Type B pancreatic cell (in vitro differentiated cells): Measurements from ENCODE around the gene MRTO4. TPM values are rescaled to one million over a fixed set of nuclear protein-coding genes. Genes with fewer than 3 reads are reported as not detected.
"Not testable (repeated sequence)": the region's sequence is repeated elsewhere in the genome, so short reads cannot be mapped to it uniquely, and the experiment has no call there.

Experiments used
- DNase-seq: peaks from one replicate; pipeline ENCODE4 v3.0.0; 2021; ENCODE audit warnings: mixed read lengths; ENCODE audit not compliant: unreplicated experiment; ENCODE audit errors: extremely low spot score
- H3K27ac Mint-ChIP-seq: 2 replicates; pipeline ENCODE4 v1.8.0; 2021; ENCODE audit warnings: mild to moderate bottlenecking, mixed read lengths
- H3K27me3 Mint-ChIP-seq: 2 replicates; pipeline ENCODE4 v1.8.0; 2021; ENCODE audit warnings: mixed read lengths
- H3K36me3 Mint-ChIP-seq: 2 replicates; pipeline ENCODE4 v1.8.0; 2021; ENCODE audit warnings: mixed read lengths
- H3K4me1 Mint-ChIP-seq: one replicate; pipeline ENCODE4 v1.8.0; 2021; ENCODE audit warnings: mixed read lengths; ENCODE audit not compliant: unreplicated experiment
- H3K4me3 Mint-ChIP-seq: 2 replicates; pipeline ENCODE4 v1.8.0; 2021; ENCODE audit warnings: mild to moderate bottlenecking, mixed read lengths
- H3K9me3 Mint-ChIP-seq: 2 replicates; pipeline ENCODE4 v1.8.0; 2021; ENCODE audit warnings: mixed read lengths
- CTCF ChIP-seq: fragments of 200-600 bp; sonication (generic); conservative IDR thresholded peaks from 2 replicates; pipeline ENCODE4 v1.5.0; 2021; ENCODE audit warnings: antibody characterized with exemption, mild to moderate bottlenecking
- total RNA-seq: library from RNA; stranded (reverse); gene quantifications from 2 replicates; pipeline ENCODE4 v1.2.1, GENCODE V29; 2021; ENCODE audit warnings: low replicate concordance

MRTO4 gene
- total RNA-seq, 1 donor from 2014 or later: 43.3 TPM

- H3K36me3 Mint-ChIP-seq: peaks cover 31% of the 10 kb centered on the region
- DNase-seq: no peak
- H3K4me3 Mint-ChIP-seq: no peak overlapping the region
- H3K27me3 Mint-ChIP-seq: no peaks in the 10 kb centered on the region
- H3K9me3 Mint-ChIP-seq: no peaks in the 10 kb centered on the region
- H3K27ac Mint-ChIP-seq: no peak overlapping the region
- no peak for TF ChIP-seq CTCF
- H3K4me1 Mint-ChIP-seq: no peaks in the 10 kb centered on the region
These were observed 30.6 kb upstream of the MRTO4 start for GRCh38 chr1:19220991-19221390.

GRCh38 chr1:19222573-19222972, 29.0 kb upstream of the MRTO4 start:
- Mint-ChIP-seq H3K27me3 (no peaks in the 10 kb centered on the region), H3K9me3 (no peaks in the 10 kb centered on the region), H3K4me1 (no peaks in the 10 kb centered on the region), H3K36me3 (peaks cover 37% of the 10 kb centered on the region), H3K4me3 (no peak overlapping the region), H3K27ac (no peak overlapping the region)
- no peak for TF ChIP-seq CTCF
- no peak for DNase-seq

- Mint-ChIP-seq H3K4me1 (no peaks in the 10 kb centered on the region), H3K4me3 (no peak overlapping the region), H3K27ac (no peak overlapping the region), H3K9me3 (no peaks in the 10 kb centered on the region), H3K36me3 (peaks cover 37% of the 10 kb centered on the region), H3K27me3 (no peaks in the 10 kb centered on the region)
- no peak for TF ChIP-seq CTCF
- DNase-seq: no peak
These were observed 28.4 kb upstream of the MRTO4 start for GRCh38 chr1:19222979-19223824.

GRCh38 chr1:19229229-19229628, 22.4 kb upstream of the MRTO4 start:
- no peaks in the 10 kb centered on the region for H3K27me3 Mint-ChIP-seq
- no peak overlapping the region for H3K4me3 Mint-ChIP-seq
- H3K4me1 Mint-ChIP-seq: no peaks in the 10 kb centered on the region
- no peak for TF ChIP-seq CTCF
- H3K36me3 Mint-ChIP-seq: peaks cover 18% of the 10 kb centered on the region
- H3K9me3 Mint-ChIP-seq: no peaks in the 10 kb centered on the region
- no peak for DNase-seq
- H3K27ac Mint-ChIP-seq: no peak overlapping the region

- no peak for DNase-seq
- H3K36me3 Mint-ChIP-seq: peaks cover 13% of the 10 kb centered on the region
- no peak for TF ChIP-seq CTCF
- H3K27me3 Mint-ChIP-seq: no peaks in the 10 kb centered on the region
- no peaks in the 10 kb centered on the region for H3K9me3 Mint-ChIP-seq
- H3K27ac Mint-ChIP-seq: no peak overlapping the region
- H3K4me3 Mint-ChIP-seq: no peak overlapping the region
- H3K4me1 Mint-ChIP-seq: no peaks in the 10 kb centered on the region
These were observed 21.7 kb upstream of the MRTO4 start for GRCh38 chr1:19229828-19230325.

- H3K4me1 Mint-ChIP-seq, H3K36me3 Mint-ChIP-seq, H3K4me3 Mint-ChIP-seq, DNase-seq, H3K9me3 Mint-ChIP-seq, H3K27ac Mint-ChIP-seq, H3K27me3 Mint-ChIP-seq: not testable (repeated sequence)
These were observed 19.7 kb upstream of the MRTO4 start for GRCh38 chr1:19231736-19232523.
